CD1c-positive myeloid dendritic cell (primary cell): Measurements from ENCODE around the gene ATP2C2.
A peak's percentile ranks its signal among the peaks of the same experiment; 100 is the strongest.
"Not testable (repeated sequence)": the region's sequence is repeated elsewhere in the genome, so short reads cannot be mapped to it uniquely, and the experiment has no call there.

Experiments
- DNase-seq: peaks from one replicate; pipeline ENCODE4 v3.0.0-alpha.2; 2016; ENCODE audit errors: extremely low spot score

Gene ATP2C2

GRCh38 chr16:84367297-84367680 lies 1.0 kb upstream of the ATP2C2 start:
- DNase-seq: peak; percentile 5

DNA sequence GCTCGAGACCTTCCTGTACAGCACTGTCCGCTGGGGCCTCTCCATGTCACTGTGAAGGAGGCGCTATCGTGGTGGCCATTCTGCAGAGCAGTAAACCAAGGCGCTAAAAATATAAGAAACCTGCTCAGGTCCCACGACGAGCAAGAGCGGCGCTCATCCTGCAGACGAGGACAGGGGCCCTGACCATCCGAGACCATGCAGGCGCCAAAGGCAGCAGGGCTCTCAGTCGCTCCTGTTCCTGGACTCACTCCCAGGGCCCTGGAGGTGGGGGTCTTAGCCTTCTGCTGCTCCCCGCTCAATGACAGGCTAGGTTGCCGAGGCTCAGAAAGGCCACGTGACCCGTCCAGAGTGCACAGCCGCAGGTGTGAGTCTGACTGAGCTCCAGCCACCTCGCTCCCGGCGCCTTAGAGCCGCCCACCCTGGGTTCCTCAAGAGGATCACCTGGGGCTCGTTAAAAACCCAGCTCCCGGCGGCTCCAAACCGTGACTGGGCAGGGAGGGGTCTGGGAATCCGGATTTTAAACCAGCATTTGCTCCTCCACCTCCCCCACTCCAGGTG lies 509 bp upstream of the ATP2C2 start:
- no peak for DNase-seq

DNA sequence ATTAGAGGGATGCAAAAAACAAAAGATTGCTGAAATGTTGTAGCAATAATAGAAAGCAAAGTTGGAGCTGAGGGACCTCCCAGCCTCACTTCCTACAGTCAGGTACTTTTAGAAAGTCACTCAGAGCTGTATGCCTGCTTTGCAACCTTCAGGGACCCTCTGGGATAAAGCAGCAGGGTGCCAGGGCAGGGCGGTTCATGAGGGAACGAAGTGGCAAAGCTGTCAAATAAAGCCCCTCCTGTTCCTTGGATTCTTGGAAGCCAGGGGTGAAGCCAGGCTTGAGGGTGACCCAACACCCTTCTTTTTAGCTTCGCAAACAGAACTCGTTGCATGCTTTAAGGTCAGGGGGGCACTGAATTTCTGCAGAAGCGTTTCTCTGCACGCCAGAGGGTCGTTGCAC lies 767 bp downstream of the ATP2C2 start:
- DNase-seq: no peak

DNA sequence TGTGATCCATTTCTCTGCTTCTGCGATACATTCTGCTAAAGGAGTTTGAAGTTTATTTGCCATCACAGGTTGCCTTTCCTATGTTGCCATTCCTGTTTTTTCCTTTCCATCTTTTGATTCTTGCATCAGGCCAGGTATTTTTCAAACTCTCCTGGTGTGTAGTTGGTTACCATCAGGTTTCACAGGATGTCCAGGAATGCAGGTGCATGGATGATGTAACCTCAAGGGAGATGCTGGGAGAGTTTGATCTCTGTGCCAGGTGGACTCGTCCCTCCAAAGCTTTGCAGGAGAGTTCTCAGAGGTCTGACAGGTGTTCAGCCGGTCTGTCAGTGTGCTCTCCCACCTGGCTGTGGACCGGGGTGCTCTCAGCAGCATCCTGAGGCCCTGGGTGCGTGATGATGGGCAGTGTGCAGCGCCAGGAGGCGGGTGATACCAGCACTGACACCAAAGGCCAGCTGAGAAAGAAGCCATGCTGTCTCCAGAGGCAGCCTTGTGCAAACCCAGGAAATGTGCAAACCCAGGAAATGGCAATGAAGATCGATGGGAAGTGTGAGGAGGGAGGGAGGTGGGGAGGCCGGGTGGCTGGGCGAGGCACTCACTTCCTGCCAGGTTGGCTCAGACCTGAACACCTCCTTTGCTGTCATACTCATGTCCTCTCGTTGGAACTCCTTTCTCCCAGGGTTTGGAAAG lies 1.7 kb downstream of the ATP2C2 start:
- no peak for DNase-seq

DNA sequence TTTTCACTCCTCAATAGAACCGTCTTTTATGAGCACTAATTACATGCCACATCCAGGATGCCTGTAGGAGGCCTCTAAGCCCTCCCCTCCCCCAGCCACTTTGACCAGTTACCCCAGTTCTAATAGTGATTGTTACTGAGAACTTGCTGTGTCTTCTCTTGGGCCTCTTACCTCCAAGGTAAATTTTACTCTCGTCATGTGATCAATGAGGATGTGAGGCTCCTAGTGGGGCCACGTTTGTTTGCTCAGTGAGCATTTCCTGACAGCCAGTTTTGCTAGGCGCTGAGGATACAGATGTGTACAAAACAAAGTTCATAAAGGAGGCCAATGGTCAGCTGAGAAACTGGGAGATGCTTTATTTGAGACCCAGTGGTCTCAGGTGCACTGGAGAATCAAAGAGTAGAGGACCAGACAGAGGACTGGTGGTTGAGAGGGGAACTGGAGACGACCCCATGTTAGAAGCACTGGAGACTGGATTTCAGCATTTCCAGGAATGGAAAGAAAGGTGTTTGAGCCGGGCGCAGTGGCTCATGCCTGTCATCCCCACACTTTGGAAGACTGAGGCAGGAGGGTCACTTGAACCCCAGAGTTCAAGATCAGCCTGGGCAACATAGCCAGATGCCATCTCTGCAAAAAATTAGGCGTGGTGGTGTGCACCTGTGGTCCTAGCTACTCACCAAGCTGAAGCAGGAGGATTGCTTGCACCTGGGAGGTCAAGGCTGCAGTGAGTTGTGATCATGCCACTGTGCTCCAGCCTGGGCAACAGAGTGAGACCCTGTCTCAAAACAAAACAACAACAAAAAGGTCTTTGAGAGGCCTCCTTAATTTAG lies 2.6 kb downstream of the ATP2C2 start:
- no peak for DNase-seq

GRCh38 chr16:84371553-84371865 lies 3.2 kb downstream of the ATP2C2 start:
- no peak for DNase-seq

GRCh38 chr16:84373907-84374489 lies 5.7 kb downstream of the ATP2C2 start:
- DNase-seq: no peak

DNA sequence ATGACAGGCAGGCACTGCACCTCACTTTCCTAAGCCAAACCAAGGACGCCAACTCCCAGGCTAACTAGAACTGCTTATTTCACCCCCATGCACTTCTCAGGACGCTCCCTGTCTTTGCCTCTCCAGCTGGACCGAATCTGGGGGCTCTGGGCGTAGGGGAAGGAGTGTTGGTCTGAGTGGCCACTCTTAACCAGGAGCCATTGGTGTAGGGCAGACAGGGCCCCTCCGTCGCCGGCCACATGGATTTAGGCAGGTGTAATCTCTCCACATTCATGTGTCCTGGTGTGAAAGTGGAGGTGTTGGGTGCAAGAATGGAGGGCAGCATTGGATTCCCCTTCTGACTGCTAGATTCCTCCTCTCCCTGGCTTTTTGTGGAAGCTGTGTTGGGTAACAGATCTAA lies 9.8 kb downstream of the ATP2C2 start:
- DNase-seq: no peak

DNA sequence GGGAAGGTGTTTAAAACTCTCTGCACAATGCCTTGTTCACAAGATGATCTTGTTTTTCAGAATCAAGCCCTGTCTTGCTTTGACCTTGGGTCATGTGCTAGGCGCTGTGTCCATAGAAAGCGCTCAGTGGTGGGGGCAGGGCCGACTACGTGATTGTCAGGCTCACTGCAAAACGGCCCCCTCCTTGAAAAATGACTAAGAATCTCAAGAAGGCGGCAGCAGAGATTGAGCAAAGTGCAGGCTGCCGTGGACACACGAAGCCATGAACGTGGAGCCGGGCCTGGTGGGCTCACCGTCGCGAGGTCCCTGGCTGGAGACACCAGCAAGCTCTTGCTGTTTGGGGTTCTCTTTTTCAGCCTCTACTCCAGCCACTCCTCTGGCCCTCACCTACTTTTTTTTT lies 10.2 kb downstream of the ATP2C2 start:
- DNase-seq: no peak

DNA sequence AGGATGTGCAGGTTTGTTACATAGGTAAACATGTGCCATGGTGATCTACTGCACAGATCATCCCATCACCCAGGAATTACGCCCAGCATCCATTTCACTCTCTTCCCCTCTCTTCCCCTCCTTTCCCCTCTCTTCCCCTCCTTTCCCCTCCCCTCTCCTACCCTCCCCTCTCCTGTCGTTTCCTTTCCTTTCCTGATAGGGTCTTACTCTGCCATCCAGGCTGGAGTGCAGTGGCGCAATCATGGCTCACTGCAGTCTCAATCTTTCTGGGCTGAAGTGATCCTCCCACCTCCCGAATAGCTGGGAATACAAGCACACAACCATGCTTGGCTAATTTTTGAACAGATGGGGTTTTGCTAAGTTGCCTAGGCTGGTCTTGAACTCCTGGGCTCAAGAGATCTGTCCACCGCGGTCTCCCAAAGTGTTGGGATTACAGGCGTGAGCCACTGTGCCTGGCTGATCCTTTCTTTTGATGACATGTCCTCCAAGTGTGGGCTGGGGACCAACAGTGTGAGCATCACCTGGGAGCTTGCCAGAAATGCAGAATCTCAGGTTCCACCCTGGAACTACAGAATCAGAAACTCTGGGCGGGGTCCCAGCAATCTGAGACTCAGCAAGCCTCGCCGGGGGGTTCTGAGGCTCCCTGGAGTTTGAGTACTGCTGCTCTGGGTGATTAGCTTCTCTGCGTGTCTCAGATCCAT lies 10.8 kb downstream of the ATP2C2 start:
- DNase-seq: no peak

DNA sequence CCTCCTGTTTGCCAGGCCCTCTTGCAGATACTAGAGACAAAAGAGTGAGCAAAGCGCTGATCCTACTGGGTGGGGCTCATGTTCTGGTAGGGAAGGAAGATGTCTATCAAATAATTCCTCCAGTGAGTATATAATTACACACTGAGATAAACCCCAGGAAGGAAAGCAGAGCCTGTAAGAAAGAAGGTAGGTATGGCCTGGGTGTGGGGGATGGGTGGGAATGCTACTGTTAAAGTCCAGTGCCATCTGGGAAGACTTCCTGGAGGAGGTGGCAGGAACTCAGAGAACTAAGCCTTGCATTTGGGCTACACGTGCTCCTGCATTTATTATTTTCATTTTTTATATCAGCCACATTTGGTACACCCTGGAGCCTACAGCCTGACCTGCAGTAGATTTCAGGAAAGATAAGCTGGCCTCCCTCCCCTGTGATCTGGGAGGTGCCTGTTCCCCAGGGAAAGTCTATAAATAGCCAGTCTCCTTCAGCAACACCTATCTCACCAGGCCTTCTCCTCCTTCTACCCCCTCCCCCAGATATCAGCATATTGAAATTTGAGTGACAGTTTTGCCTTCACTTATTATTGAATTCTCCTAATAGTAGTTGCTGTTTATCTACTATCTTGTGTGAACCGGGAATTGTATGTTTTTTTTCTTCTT lies 11.5 kb downstream of the ATP2C2 start:
- DNase-seq: no peak

GRCh38 chr16:84380405-84380804 lies 12.1 kb downstream of the ATP2C2 start:
- no peak for DNase-seq

- no peak for DNase-seq
Observed at GRCh38 chr16:84382396-84382795, 14.1 kb downstream of the ATP2C2 start.

- no peak for DNase-seq
Observed at GRCh38 chr16:84383106-84383505, 14.8 kb downstream of the ATP2C2 start.

GRCh38 chr16:84386047-84386446 lies 17.7 kb downstream of the ATP2C2 start:
- DNase-seq: no peak

GRCh38 chr16:84387021-84387420 lies 18.7 kb downstream of the ATP2C2 start:
- DNase-seq: no peak

DNA sequence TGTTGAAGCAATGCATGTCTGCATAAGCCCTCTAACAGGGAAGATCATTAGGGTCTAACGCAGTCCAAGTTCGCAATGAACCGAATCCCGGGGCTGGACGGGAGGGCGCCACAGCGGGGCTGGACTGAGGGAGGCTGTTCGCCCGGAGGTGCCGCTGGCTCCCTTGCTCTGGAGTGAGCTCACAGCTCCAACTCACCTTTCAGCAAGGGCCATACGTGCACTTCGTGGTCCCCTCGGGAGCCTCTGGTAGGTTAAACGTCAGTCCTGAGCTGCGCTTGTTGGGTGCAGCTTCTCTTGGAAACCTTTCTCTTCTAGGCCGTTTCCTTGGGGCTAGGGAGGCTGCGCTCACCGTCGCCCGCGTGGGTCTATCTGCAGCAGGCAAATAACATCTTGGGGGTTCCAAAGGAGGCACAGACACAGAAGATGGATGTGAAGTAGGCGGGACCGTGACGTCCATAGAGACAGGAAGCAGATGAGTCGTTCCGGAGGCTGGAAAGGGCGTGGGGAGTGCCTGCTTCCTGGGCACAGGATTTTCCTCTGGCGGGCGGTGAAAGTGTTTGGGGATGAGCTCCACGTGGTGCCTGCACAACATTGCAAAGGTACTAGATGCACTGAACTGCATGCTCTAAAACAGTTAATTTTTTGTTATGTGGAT lies 21.9 kb downstream of the ATP2C2 start:
- DNase-seq: no peak

DNA sequence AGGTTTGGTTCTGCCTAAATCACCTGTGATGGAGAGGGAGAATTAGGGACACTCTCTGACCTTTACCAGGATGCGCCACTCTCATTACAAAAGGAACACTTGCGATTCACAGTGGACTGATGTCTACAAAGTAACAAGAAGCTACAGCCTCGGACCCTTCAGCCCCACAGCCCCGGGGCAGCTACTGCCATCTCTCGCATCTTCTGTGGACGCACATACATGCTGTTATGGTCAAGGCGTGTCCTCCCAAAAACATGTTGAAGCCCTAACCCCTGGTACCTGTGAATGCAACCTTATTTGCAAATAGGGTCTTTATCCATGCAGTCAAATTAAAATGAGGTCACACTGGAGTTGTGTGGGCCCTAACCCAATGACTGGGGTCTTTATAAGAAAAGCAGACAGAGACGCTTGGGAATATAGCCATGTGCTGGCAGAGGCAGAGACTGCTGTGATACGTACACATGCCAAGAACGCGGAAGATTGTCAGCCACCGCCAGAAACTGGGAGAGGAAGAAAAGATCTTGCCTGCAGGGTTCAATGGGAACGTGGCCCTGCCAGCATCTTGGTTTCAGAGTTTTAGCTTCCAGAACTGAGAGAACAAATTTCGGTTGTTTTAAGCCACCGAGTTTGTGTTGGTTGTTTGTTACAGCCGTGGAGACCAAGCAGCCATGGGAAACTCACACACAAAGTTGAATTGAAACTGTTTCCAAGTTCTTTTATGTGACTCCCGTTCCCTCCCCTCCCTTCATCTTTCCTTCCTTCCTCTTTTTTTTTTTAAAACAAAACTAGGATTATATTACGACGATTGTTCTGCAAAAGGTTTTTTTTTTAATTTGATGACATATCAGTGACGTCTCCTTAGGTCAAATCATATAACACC lies 23.1 kb downstream of the ATP2C2 start:
- peak; percentile 8 for DNase-seq

DNA sequence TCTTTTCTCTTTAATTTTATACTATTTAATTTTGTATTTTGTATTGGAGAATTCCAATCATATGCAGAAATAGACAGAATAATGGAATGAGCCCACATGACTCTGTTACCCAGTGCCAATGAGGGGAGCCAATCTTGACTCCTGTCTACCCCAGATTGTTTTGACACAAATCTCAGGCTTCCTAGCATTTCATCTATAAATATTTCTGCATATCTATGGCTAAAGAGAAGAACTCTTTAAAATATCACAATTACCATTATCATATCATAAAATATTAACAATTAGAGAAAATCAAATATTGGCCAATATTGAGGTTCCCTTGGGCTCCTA lies 23.7 kb downstream of the ATP2C2 start:
- DNase-seq: no peak

- not testable (repeated sequence) for DNase-seq
Observed at GRCh38 chr16:84396082-84396481, 27.7 kb downstream of the ATP2C2 start.
